IgD-negative memory B cell (primary cell): ENCODE measurements around the gene RPS27A. TPM values are rescaled to one million over a fixed set of nuclear protein-coding genes. Genes with fewer than 3 reads are reported as not detected.
A peak's percentile ranks its signal among the peaks of the same experiment; 100 is the strongest.
"Not testable (repeated sequence)": the region's sequence is repeated elsewhere in the genome, so short reads cannot be mapped to it uniquely, and the experiment has no call there.

Experiments
- H3K27ac Mint-ChIP-seq, 3 donors: one replicate each; pipeline ENCODE4 v1.8.0; 2020 to 2022; ENCODE audit warnings: mild to moderate bottlenecking in 3 of 3, mixed read lengths in 3 of 3, moderate library complexity in 1 of 3
- H3K27me3 Mint-ChIP-seq: one replicate; pipeline ENCODE4 v1.8.0; 2021; ENCODE audit warnings: mixed read lengths
- H3K36me3 Mint-ChIP-seq: one replicate; pipeline ENCODE4 v1.8.0; 2020; ENCODE audit warnings: mild to moderate bottlenecking, mixed read lengths
- H3K4me1 Mint-ChIP-seq, 3 donors: one replicate each; pipeline ENCODE4 v1.8.0; 2020 to 2022; ENCODE audit warnings: mixed read lengths in 3 of 3, mild to moderate bottlenecking in 1 of 3
- H3K4me3 Mint-ChIP-seq, 4 donors: one replicate each; pipeline ENCODE4 v1.8.0; 2020 to 2022; ENCODE audit warnings: mild to moderate bottlenecking in 4 of 4, mixed read lengths in 4 of 4, moderate library complexity in 3 of 4
- H3K9me3 Mint-ChIP-seq, 3 donors: one replicate each; pipeline ENCODE4 v1.8.0; 2020 to 2021; ENCODE audit warnings: mixed read lengths in 3 of 3, mild to moderate bottlenecking in 1 of 3
- polyA plus RNA-seq: library from polyadenylated mRNA; unstranded; fragments of 300-500 nt; fragmentation: Illumina TruSeq; gene quantifications from one replicate; pipeline ENCODE4 v1.2.3, GENCODE V29; 2021

RPS27A gene
- 3,117 TPM for polyA plus RNA-seq

GRCh38 chr2:55232084-55232862 lies at the start of gene RPS27A, which contains the start of gene CLHC1:
TSS of gene RPS27A (plus strand) at chr2:55232688. CDS start at chr2:55232825, 137 bp downstream.
TSS of gene CLHC1 (minus strand) at chr2:55232293. CDS start at chr2:55222411, 9,882 bp downstream.
- no peaks in the 10 kb centered on the region for H3K27me3 Mint-ChIP-seq
- no peaks in the 10 kb centered on the region for H3K9me3 Mint-ChIP-seq
- peaks cover 4% of the 10 kb centered on the region for H3K36me3 Mint-ChIP-seq
- H3K27ac Mint-ChIP-seq, result peak within 1 kb of the TSS; percentile 88 to 99 (median 99)
- H3K4me3 Mint-ChIP-seq, result peak within 1 kb of the TSS; percentile 90 to 100 (median 98)
- H3K4me1 Mint-ChIP-seq, result peaks cover 30 to 44% (median 41%) of the 10 kb centered on the region in 3 donors

- H3K27ac Mint-ChIP-seq, H3K4me3 Mint-ChIP-seq, H3K9me3 Mint-ChIP-seq, H3K4me1 Mint-ChIP-seq, H3K27me3 Mint-ChIP-seq: not testable (repeated sequence)
- peaks cover 14% of the 10 kb centered on the region for H3K36me3 Mint-ChIP-seq
These were observed 45.7 kb upstream of the RPS27A start for GRCh38 chr2:55186837-55187236.

- H3K36me3 Mint-ChIP-seq, result peaks cover 14% of the 10 kb centered on the region
- not testable (repeated sequence) for H3K27me3 Mint-ChIP-seq, H3K4me3 Mint-ChIP-seq, H3K4me1 Mint-ChIP-seq, H3K9me3 Mint-ChIP-seq, H3K27ac Mint-ChIP-seq
These were observed 40.6 kb upstream of the RPS27A start for GRCh38 chr2:55191888-55192287.

- peaks cover 6 to 16% (median 13%) of the 10 kb centered on the region in 3 donors for H3K9me3 Mint-ChIP-seq
- H3K27me3 Mint-ChIP-seq, result no peaks in the 10 kb centered on the region
- no peak overlapping the region for H3K27ac Mint-ChIP-seq
- H3K36me3 Mint-ChIP-seq, result peaks cover 26% of the 10 kb centered on the region
- no peak overlapping the region for H3K4me3 Mint-ChIP-seq
- no peaks in the 10 kb centered on the region for H3K4me1 Mint-ChIP-seq
These were observed 36.0 kb upstream of the RPS27A start for GRCh38 chr2:55196526-55196925.

- H3K4me1 Mint-ChIP-seq, result no peaks in the 10 kb centered on the region
- H3K4me3 Mint-ChIP-seq, result no peak overlapping the region
These were observed 32.1 kb upstream of the RPS27A start for GRCh38 chr2:55200416-55200815.

GRCh38 chr2:55204536-55204935 lies 28.0 kb upstream of the RPS27A start:
- Mint-ChIP-seq H3K36me3 (peaks cover 15% of the 10 kb centered on the region), H3K9me3 (peaks cover 9 to 13% (median 12%) of the 10 kb centered on the region in 3 donors), H3K27me3 (no peaks in the 10 kb centered on the region), H3K4me3 (no peak overlapping the region), H3K4me1 (no peaks in the 10 kb centered on the region), H3K27ac (no peak overlapping the region)

More at GRCh38 chr2:55200416-55200815, 32.1 kb upstream of the RPS27A start:
- H3K36me3 Mint-ChIP-seq, result peaks cover 25% of the 10 kb centered on the region
- peaks cover 9 to 16% (median 13%) of the 10 kb centered on the region in 3 donors for H3K9me3 Mint-ChIP-seq
- no peaks in the 10 kb centered on the region for H3K27me3 Mint-ChIP-seq
- H3K27ac Mint-ChIP-seq, result no peak overlapping the region

- no peak overlapping the region for H3K4me3 Mint-ChIP-seq
- peaks cover 14% of the 10 kb centered on the region for H3K36me3 Mint-ChIP-seq
- H3K9me3 Mint-ChIP-seq, result peaks cover 6 to 13% (median 9%) of the 10 kb centered on the region in 3 donors
- H3K27ac Mint-ChIP-seq, result no peak overlapping the region
- H3K27me3 Mint-ChIP-seq, result no peaks in the 10 kb centered on the region
- no peaks in the 10 kb centered on the region for H3K4me1 Mint-ChIP-seq
These were observed 27.5 kb upstream of the RPS27A start for GRCh38 chr2:55204950-55205349.

- Mint-ChIP-seq H3K9me3 (no peaks in the 10 kb centered on the region), H3K36me3 (peaks cover 2% of the 10 kb centered on the region), H3K27ac (peak overlapping the region in 1 of 3 donors; percentile 25), H3K4me1 (no peaks in the 10 kb centered on the region), H3K4me3 (no peak overlapping the region), H3K27me3 (no peaks in the 10 kb centered on the region)
These were observed 18.7 kb upstream of the RPS27A start for GRCh38 chr2:55213822-55214221.

- Mint-ChIP-seq H3K27ac (peak overlapping the region; percentile 90 to 94 (median 92)), H3K9me3 (no peaks in the 10 kb centered on the region), H3K36me3 (no peaks in the 10 kb centered on the region), H3K4me3 (peak overlapping the region; percentile 83 to 93 (median 88)), H3K27me3 (no peaks in the 10 kb centered on the region), H3K4me1 (peaks cover 16 to 25% (median 25%) of the 10 kb centered on the region in 3 donors)
These were observed 8.3 kb upstream of the RPS27A start for GRCh38 chr2:55223958-55224760.

GRCh38 chr2:55224761-55225261 lies 7.7 kb upstream of the RPS27A start:
- peak overlapping the region in 1 of 4 donors; percentile 86 for H3K4me3 Mint-ChIP-seq
- H3K27me3 Mint-ChIP-seq, result no peaks in the 10 kb centered on the region
- H3K27ac Mint-ChIP-seq, result peak overlapping the region in 2 of 3 donors; percentile 90 to 94
- H3K36me3 Mint-ChIP-seq, result no peaks in the 10 kb centered on the region
- H3K4me1 Mint-ChIP-seq, result peaks cover 16 to 27% (median 26%) of the 10 kb centered on the region in 3 donors
- no peaks in the 10 kb centered on the region for H3K9me3 Mint-ChIP-seq

- Mint-ChIP-seq H3K36me3 (no peaks in the 10 kb centered on the region), H3K27ac (peak overlapping the region in 1 of 3 donors; percentile 90), H3K4me1 (peaks cover 20 to 31% (median 29%) of the 10 kb centered on the region in 3 donors), H3K9me3 (no peaks in the 10 kb centered on the region), H3K4me3 (peak overlapping the region in 1 of 4 donors; percentile 86), H3K27me3 (no peaks in the 10 kb centered on the region)
These were observed 6.9 kb upstream of the RPS27A start for GRCh38 chr2:55225481-55226020.

GRCh38 chr2:55227437-55228225 lies 4.9 kb upstream of the RPS27A start:
- not testable (repeated sequence) for H3K9me3 Mint-ChIP-seq, H3K27me3 Mint-ChIP-seq, H3K36me3 Mint-ChIP-seq
- peak overlapping the region in 2 of 4 donors; percentile 29 to 57 for H3K4me3 Mint-ChIP-seq
- peak overlapping the region; percentile 12 to 25 (median 16) for H3K27ac Mint-ChIP-seq
- peaks cover 23 to 36% (median 33%) of the 10 kb centered on the region in 3 donors for H3K4me1 Mint-ChIP-seq

GRCh38 chr2:55228226-55228563 lies 4.3 kb upstream of the RPS27A start:
- peak overlapping the region in 2 of 4 donors; percentile 29 to 57 for H3K4me3 Mint-ChIP-seq
- no peaks in the 10 kb centered on the region for H3K27me3 Mint-ChIP-seq
- peak overlapping the region; percentile 16 to 27 (median 25) for H3K27ac Mint-ChIP-seq
- H3K4me1 Mint-ChIP-seq, result peaks cover 23 to 33% (median 32%) of the 10 kb centered on the region in 3 donors
- no peaks in the 10 kb centered on the region for H3K9me3 Mint-ChIP-seq
- H3K36me3 Mint-ChIP-seq, result peaks cover 2% of the 10 kb centered on the region

- peaks cover 28 to 41% (median 39%) of the 10 kb centered on the region in 3 donors for H3K4me1 Mint-ChIP-seq
- H3K9me3 Mint-ChIP-seq, result no peaks in the 10 kb centered on the region
- H3K36me3 Mint-ChIP-seq, result peaks cover 4% of the 10 kb centered on the region
- H3K4me3 Mint-ChIP-seq, result peak overlapping the region in 1 of 4 donors; percentile 90
- H3K27me3 Mint-ChIP-seq, result no peaks in the 10 kb centered on the region
- H3K27ac Mint-ChIP-seq, result peak overlapping the region in 2 of 3 donors; percentile 27 to 87
These were observed 3.3 kb upstream of the RPS27A start for GRCh38 chr2:55229221-55229620.
